Activated T-helper 17 cell treated with anti-CD3 and anti-CD28 coated beads, Interleukin-2, amount 50 U/mL, for 72 hours (primary cell): ENCODE data around the gene TTYH2. TPM values are rescaled to one million over a fixed set of nuclear protein-coding genes. Genes with fewer than 3 reads are reported as not detected.

Source experiments
- ATAC-seq: fragments of 150-1000 bp; cut with Tn5 transposase; replicated peaks from 2 replicates; pipeline ENCODE4 v1.10.0; 2021; ENCODE audit warnings: mild to moderate bottlenecking, moderate library complexity
- H3K27ac Mint-ChIP-seq: one replicate; pipeline ENCODE4 v1.8.0; 2022; ENCODE audit warnings: mixed read lengths
- H3K27me3 Mint-ChIP-seq: one replicate; pipeline ENCODE4 v1.8.0; 2022; ENCODE audit warnings: mixed read lengths
- H3K36me3 Mint-ChIP-seq: one replicate; pipeline ENCODE4 v1.8.0; 2022; ENCODE audit warnings: low read depth, mild to moderate bottlenecking, mixed read lengths
- H3K4me1 Mint-ChIP-seq: one replicate; pipeline ENCODE4 v1.8.0; 2022; ENCODE audit warnings: mixed read lengths
- H3K4me3 Mint-ChIP-seq: one replicate; pipeline ENCODE4 v1.8.0; 2022; ENCODE audit warnings: mild to moderate bottlenecking, mixed read lengths
- H3K9me3 Mint-ChIP-seq: one replicate; pipeline ENCODE4 v1.8.0; 2022; ENCODE audit warnings: mixed read lengths
- total RNA-seq, 2 donors: library from RNA; stranded (reverse); gene quantifications; one replicate each; pipeline ENCODE4 v1.2.3, GENCODE V29; 2022

TTYH2 gene, protein sequence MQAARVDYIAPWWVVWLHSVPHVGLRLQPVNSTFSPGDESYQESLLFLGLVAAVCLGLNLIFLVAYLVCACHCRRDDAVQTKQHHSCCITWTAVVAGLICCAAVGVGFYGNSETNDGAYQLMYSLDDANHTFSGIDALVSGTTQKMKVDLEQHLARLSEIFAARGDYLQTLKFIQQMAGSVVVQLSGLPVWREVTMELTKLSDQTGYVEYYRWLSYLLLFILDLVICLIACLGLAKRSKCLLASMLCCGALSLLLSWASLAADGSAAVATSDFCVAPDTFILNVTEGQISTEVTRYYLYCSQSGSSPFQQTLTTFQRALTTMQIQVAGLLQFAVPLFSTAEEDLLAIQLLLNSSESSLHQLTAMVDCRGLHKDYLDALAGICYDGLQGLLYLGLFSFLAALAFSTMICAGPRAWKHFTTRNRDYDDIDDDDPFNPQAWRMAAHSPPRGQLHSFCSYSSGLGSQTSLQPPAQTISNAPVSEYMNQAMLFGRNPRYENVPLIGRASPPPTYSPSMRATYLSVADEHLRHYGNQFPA
- 10 to 100 TPM in 1 of 2 donors, 1 to 10 TPM in 1; 2.6 to 13.9 TPM for total RNA-seq

DNA sequence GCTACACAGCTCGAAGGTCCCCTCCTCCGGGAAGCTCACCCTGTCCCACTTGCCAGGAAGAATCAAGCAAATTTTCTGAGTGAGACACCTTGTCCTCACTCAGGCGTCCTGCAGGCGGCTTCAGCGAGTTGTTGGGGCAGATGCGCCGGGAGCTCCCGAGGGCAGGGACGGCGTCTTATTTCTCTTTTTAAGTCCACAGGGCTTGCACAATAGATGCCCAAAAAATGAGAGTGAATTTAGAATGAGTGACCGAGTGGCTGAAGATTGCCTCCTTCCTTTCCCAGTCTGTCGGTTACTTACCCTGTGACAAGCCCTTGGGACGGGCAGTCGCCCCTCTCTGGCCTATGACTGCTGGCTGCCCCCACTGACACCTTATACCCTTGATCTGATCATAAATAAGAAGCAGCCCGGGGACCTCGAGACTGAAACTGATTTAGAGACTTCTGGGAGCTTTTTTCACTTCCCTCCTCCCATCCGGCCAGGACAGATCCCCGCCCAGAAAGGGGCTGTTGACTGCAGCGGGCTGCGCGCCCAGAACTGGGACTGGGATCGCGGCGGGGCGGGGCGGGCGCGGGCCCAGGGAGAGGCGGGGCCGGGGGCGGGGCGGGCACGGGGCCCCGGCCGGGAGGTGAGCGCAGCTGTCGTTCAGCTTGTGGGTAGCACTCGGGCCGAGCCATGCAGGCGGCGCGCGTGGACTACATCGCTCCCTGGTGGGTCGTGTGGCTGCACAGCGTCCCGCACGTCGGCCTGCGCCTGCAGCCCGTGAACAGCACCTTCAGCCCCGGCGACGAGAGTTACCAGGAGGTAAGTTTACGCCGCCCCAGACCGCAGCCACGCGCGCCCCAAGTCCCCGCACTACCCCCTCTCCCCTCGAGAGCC lies at the start of gene TTYH2:
Gene TTYH2 (plus strand): TSS at position 659 of the 879 bp plus-strand sequence. CDS start 17 bp downstream, at position 676.
- Mint-ChIP-seq H3K4me3 (peak within 1 kb of the TSS; percentile 97), H3K4me1 (peaks cover 29% of the 10 kb centered on the region), H3K27ac (peak within 1 kb of the TSS; percentile 90), H3K36me3 (peaks cover 49% of the 10 kb centered on the region), H3K27me3 (no peaks in the 10 kb centered on the region), H3K9me3 (no peaks in the 10 kb centered on the region)
- ATAC-seq, result peak; percentile 85

DNA sequence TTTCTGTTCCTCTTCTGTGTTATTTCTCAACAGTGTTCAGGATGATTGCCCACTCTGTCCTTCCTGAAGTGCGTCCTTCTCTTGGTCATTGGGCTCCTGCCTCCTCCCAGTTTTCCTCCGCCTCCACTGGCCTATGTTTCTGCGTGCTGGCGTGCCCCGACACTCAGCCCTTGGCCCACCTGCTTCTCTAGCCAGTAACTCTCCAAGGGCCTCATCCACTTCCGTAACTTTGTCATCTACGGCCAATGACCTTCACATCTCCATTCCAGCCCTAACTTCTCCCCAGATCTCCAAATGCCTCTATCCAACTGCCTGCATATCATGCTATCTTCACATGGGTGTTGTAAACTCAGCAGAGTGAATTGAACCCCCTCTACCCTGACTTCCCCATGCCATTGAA lies 49.5 kb upstream of the TTYH2 start:
- Mint-ChIP-seq H3K9me3 (no peaks in the 10 kb centered on the region), H3K27ac (no peak overlapping the region), H3K27me3 (peaks cover 28% of the 10 kb centered on the region), H3K36me3 (no peaks in the 10 kb centered on the region), H3K4me3 (no peak overlapping the region), H3K4me1 (no peaks in the 10 kb centered on the region)
- ATAC-seq, result no peak

DNA sequence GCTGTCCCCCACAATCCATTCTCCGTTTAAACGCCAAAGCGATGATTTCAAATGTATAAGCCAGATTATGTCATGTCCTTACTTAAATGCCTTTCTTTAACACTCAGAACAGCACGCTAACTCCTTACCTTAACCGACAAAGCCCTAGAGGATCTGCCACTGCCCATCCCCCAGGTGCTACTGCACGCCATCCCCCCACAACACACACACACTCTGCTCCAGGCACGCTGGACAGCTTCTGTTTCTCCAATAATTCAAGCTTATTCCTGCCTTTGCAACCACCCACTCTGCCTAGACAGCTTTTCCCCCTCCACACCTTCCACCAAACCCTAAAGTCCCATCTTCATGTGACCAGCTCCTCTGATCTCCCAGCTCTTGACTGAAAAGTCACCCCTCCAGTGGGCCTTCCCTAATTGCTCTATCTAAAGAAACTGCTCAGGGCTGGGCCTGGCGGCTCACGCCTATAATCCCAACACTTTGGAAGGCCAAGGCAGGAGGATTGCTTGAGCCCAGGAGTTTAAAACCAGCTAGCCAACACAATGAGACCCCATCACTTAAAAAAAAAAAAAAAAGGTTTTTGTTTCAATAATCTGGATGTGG lies 48.8 kb upstream of the TTYH2 start:
- no peak overlapping the region for H3K4me3 Mint-ChIP-seq
- H3K36me3 Mint-ChIP-seq, result no peaks in the 10 kb centered on the region
- no peaks in the 10 kb centered on the region for H3K9me3 Mint-ChIP-seq
- no peak overlapping the region for H3K27ac Mint-ChIP-seq
- no peaks in the 10 kb centered on the region for H3K4me1 Mint-ChIP-seq
- H3K27me3 Mint-ChIP-seq, result peaks cover 28% of the 10 kb centered on the region
- no peak for ATAC-seq

DNA sequence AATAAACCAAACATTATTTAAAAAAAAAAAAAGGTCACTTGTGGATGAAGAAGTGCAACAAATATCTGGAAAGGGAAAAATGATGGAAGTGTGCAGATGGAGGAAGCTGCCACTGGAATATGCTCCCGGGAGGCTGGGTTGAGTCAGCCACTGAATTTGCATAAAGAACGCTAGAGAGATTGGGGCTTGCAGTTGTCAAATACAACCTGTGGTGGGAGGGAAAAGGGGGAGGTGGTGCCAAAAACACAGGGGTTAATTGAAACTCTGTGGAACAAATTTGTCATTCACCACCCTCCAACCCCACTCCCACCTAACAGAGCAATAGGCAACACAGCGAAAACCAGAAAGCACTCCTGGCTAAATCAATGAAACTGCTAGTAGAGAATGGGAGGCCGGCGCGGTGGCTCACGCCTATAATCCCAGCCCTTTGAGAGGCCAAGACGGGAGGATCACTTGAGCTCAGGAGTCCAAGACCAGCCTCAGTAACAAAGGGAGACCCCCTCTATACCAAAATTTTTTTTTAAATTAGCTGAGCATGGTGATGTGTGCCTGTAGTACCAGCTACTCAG lies 47.5 kb upstream of the TTYH2 start:
- H3K4me3 Mint-ChIP-seq, result no peak overlapping the region
- no peak for ATAC-seq
- H3K27me3 Mint-ChIP-seq, result peaks cover 30% of the 10 kb centered on the region
- H3K27ac Mint-ChIP-seq, result no peak overlapping the region
- H3K4me1 Mint-ChIP-seq, result no peaks in the 10 kb centered on the region
- H3K9me3 Mint-ChIP-seq, result no peaks in the 10 kb centered on the region
- no peaks in the 10 kb centered on the region for H3K36me3 Mint-ChIP-seq

DNA sequence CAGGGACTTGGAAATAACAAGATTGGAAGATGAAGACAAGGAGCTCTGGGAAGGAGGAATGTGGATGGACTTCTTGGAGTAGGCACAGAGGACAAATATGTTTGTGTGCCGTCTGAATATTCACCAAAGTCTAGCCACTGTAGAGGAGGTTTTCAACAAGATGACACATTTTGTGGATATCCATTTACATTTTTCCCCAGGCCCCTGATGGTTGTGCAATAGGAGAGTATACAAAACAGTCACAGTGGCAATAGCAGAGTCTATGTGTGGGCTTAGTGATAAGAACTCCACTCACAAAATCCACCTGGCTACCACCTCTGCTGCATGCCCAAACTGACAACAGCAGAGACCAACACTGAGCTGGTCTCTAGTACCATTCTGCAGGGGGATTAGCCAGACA lies 42.4 kb upstream of the TTYH2 start:
- no peaks in the 10 kb centered on the region for H3K9me3 Mint-ChIP-seq
- no peak for ATAC-seq
- no peak overlapping the region for H3K27ac Mint-ChIP-seq
- H3K36me3 Mint-ChIP-seq, result no peaks in the 10 kb centered on the region
- peaks cover 37% of the 10 kb centered on the region for H3K27me3 Mint-ChIP-seq
- H3K4me1 Mint-ChIP-seq, result peaks cover 3% of the 10 kb centered on the region
- H3K4me3 Mint-ChIP-seq, result no peak overlapping the region

DNA sequence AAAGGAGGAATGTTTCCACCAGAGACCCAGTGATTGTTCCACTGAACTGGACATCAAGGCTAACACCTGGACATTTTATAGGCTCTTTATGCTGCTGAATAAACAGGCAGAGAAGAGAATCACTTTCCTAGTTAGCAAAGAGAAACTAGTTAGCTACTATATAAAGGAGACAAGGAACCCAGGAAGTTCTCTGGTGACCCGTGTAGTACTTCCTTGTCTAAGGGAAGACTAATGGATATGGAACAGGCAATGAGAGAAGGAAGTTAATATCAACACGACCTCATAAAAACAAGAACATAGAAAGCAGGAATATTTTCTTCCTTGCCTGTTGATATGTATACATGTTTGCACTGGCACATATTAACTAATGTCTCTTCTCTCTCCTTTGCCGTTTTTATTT lies 40.7 kb upstream of the TTYH2 start:
- H3K4me1 Mint-ChIP-seq, result peaks cover 3% of the 10 kb centered on the region
- H3K4me3 Mint-ChIP-seq, result no peak overlapping the region
- no peak for ATAC-seq
- H3K27ac Mint-ChIP-seq, result no peak overlapping the region
- peaks cover 32% of the 10 kb centered on the region for H3K27me3 Mint-ChIP-seq
- no peaks in the 10 kb centered on the region for H3K9me3 Mint-ChIP-seq
- no peaks in the 10 kb centered on the region for H3K36me3 Mint-ChIP-seq

DNA sequence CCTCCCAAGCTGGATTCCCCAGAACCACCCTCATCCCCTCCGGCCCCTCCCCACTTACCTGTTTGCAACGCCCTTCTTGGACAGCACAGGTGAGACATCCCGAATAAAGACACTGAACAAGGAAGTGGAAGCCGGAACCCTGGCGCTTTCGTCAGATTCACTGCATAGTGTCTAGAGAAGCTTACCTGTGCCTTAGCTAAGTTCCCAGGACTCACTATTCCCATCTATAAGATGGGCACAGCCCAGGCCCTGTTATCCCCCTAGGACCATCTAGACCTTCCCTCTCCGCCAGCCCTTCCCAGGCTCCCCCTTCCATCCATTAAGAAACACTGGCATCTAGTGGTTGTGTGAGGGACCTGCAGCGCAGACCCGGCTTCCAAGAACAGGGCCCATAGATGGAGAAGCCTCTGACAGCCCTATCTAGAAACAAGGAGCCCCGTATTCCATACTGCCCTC lies 36.8 kb upstream of the TTYH2 start:
- H3K4me1 Mint-ChIP-seq, result peaks cover 3% of the 10 kb centered on the region
- no peak overlapping the region for H3K4me3 Mint-ChIP-seq
- H3K36me3 Mint-ChIP-seq, result no peaks in the 10 kb centered on the region
- ATAC-seq, result peak; percentile 56
- H3K27me3 Mint-ChIP-seq, result peaks cover 27% of the 10 kb centered on the region
- H3K9me3 Mint-ChIP-seq, result no peaks in the 10 kb centered on the region
- H3K27ac Mint-ChIP-seq, result no peak overlapping the region

DNA sequence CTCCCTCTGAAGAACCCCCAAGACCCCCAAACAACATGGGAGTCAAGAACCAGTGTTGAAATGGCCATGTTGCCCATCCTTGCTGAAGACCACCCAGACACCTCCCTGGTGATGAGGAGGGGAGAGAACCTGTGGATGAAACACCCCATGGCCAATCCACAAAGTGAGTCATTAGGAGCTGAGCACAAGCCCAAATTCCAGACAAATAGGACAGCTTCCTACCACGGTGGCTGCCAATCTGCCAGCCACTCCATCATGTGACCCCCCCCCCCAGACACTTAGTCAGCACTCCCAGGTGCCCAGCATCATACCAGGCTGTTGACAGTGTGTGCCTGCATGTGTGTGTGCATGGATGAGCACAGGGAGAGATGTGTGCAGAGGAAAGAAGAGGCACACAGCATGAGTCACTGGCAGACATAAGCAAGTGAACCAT lies 36.3 kb upstream of the TTYH2 start:
- Mint-ChIP-seq H3K9me3 (no peaks in the 10 kb centered on the region), H3K4me1 (peaks cover 3% of the 10 kb centered on the region), H3K36me3 (no peaks in the 10 kb centered on the region), H3K27me3 (peaks cover 25% of the 10 kb centered on the region), H3K4me3 (no peak overlapping the region), H3K27ac (no peak overlapping the region)
- no peak for ATAC-seq

DNA sequence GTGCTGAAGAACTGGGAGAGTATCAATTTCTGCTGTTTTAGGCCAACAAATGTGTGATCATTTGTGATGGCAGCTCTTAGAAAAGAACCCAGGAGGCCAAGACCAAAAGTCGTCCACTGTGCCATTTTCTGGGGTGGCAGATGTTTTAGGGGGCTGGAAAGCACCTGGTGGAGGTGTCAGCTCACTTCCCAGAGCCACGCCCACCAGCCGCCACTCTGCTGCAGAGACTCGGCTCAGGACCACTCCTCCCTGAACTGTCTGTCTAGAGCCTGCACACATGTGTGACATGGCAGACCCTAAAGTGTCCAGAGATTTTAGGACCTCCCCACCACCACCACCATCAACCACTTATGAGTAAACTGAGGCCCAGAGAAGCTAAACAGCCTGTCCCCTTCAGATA lies 33.8 kb upstream of the TTYH2 start:
- peaks cover 25% of the 10 kb centered on the region for H3K27me3 Mint-ChIP-seq
- ATAC-seq, result no peak

DNA sequence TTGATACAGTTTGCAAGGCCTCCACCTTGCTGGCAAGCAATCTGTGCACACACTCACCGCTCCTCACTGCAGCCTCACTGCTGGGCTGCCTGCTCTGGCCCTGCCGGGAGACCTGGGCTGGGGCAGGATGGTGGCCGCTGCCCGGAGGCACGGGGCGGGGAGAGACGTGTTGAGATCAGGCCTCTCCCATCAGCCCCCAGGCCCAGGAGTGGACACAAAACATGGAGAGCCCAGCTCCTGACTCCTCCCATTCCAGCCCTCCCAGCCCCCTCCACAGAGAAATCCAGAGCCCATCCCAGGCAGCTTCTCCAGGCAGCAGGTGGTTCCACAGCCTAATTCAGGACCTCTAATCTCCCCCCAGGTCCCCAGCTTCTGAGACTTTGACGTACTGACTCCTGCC lies 33.0 kb upstream of the TTYH2 start:
- no peak overlapping the region for H3K27ac Mint-ChIP-seq
- H3K27me3 Mint-ChIP-seq, result peaks cover 23% of the 10 kb centered on the region
- ATAC-seq, result no peak
- no peak overlapping the region for H3K4me3 Mint-ChIP-seq
- no peaks in the 10 kb centered on the region for H3K9me3 Mint-ChIP-seq
- H3K36me3 Mint-ChIP-seq, result no peaks in the 10 kb centered on the region
- H3K4me1 Mint-ChIP-seq, result no peaks in the 10 kb centered on the region

More for the DNA sequence above, 33.8 kb upstream of the TTYH2 start:
- Mint-ChIP-seq H3K36me3 (no peaks in the 10 kb centered on the region), H3K4me1 (no peaks in the 10 kb centered on the region), H3K4me3 (no peak overlapping the region), H3K9me3 (no peaks in the 10 kb centered on the region), H3K27ac (no peak overlapping the region)

DNA sequence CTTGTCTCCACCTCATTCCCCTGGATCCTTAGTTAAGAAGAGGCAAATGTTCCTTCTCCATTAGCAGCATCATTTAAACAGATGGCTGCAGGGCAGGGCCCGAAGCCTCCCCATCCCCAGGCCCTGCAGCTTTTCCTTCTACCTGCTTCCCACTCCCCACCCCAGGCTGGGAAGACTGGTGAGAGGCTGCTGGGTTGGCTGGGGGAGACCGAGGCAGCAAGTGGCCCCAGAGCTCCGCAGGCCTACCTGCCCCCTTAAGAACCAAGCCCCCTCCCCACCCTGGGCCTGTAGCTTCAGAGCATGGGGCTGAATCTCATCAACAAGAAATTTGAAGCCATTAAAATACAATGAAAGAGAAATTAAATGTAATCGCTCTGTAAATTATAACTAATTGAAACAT lies 32.0 kb upstream of the TTYH2 start:
- no peak overlapping the region for H3K27ac Mint-ChIP-seq
- H3K9me3 Mint-ChIP-seq, result no peaks in the 10 kb centered on the region
- no peaks in the 10 kb centered on the region for H3K36me3 Mint-ChIP-seq
- peaks cover 25% of the 10 kb centered on the region for H3K27me3 Mint-ChIP-seq
- no peak for ATAC-seq
- H3K4me3 Mint-ChIP-seq, result no peak overlapping the region
- H3K4me1 Mint-ChIP-seq, result no peaks in the 10 kb centered on the region

DNA sequence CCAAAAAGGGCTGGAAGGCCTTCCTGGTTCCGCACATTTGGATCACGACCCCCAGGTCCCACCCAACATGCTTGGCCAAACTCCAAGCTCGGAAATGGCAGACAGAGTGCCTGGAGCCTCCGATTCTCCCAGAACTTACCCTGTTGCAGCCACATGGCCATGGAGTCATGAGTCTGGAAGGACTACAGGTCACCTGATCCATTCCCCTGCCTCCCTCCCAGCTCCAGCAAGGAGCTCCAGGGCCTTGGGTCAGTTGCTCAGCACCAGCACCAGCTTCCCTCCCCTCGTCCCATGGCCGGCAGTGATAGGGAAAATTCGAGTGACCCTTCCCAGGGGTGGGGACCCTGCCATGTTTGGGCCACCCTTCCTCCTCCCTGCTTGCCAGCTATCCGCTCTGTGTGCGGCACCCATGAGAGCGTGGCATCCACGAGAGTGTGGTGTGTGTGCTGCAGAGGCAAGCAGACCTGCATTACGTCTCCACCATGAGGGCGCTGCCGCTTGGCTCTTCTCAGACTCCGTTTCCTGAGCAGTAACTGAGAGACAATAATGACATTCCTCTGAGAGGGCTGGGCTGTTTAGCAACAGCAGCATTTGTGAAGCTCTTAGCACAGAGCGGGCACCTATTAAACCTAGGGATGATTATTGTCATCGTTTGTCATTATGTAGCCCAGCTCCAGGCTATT lies 31.2 kb upstream of the TTYH2 start:
- Mint-ChIP-seq H3K27me3 (peaks cover 21% of the 10 kb centered on the region), H3K4me3 (no peak overlapping the region), H3K36me3 (no peaks in the 10 kb centered on the region), H3K9me3 (no peaks in the 10 kb centered on the region), H3K4me1 (no peaks in the 10 kb centered on the region), H3K27ac (no peak overlapping the region)
- no peak for ATAC-seq

DNA sequence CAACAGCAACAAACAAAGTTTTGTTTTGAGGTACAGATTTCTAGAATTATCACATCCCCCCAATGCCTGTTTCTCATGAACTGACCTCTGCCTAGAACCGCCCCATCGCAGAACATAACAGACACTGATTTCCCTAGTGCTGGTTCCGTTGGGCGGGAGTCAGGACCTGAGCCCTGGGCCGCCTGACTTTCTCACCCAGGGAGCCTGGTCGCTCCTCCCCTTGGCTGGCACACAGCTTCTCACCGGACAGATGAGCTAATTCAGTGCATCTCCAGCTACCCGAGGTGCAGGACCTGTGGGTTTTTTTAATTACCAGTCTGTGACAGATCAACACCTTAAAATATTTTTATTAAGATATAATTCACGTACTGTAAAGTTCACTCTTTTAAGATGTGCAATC lies 30.0 kb upstream of the TTYH2 start:
- no peaks in the 10 kb centered on the region for H3K4me1 Mint-ChIP-seq
- H3K36me3 Mint-ChIP-seq, result no peaks in the 10 kb centered on the region
- H3K27me3 Mint-ChIP-seq, result peaks cover 26% of the 10 kb centered on the region
- no peak overlapping the region for H3K27ac Mint-ChIP-seq
- no peaks in the 10 kb centered on the region for H3K9me3 Mint-ChIP-seq
- H3K4me3 Mint-ChIP-seq, result no peak overlapping the region
- no peak for ATAC-seq
